ENCODE measurements around the gene TIMM9.
"Not testable (repeated sequence)": the region's sequence is repeated elsewhere in the genome, so short reads cannot be mapped to it uniquely, and the experiment has no call there.

The TIMM9 gene

GRCh38 chr14:58364316-58364715 lies 63.0 kb downstream of the TIMM9 start:
- Histone ChIP-seq H3K4me1 (ENCODE audit: control insufficient read depth in 5 of 5, insufficient read depth in 5 of 5, low read length in 5 of 5) (no peaks in the 10 kb centered on the region), H3K27me3 (ENCODE audit: control insufficient read depth in 5 of 5, insufficient read depth in 4 of 5, low read length in 5 of 5) (no peaks in the 10 kb centered on the region), H3K9me3 (ENCODE audit: control insufficient read depth in 5 of 5, low read length in 5 of 5) (no peaks in the 10 kb centered on the region), H3K4me3 (ENCODE audit: low read depth in 1 of 5, low read length in 5 of 5) (no peak overlapping the region), H3K36me3 (ENCODE audit: control insufficient read depth in 5 of 5, insufficient read depth in 5 of 5, low read length in 5 of 5) (peaks cover 60 to 72% (median 66%) of the 10 kb centered on the region in 5 donors), H3K9ac (ENCODE audit: low read length in 5 of 5) (no peak overlapping the region), H3K27ac (ENCODE audit: low read depth, low read length) (no peak overlapping the region)

DNA sequence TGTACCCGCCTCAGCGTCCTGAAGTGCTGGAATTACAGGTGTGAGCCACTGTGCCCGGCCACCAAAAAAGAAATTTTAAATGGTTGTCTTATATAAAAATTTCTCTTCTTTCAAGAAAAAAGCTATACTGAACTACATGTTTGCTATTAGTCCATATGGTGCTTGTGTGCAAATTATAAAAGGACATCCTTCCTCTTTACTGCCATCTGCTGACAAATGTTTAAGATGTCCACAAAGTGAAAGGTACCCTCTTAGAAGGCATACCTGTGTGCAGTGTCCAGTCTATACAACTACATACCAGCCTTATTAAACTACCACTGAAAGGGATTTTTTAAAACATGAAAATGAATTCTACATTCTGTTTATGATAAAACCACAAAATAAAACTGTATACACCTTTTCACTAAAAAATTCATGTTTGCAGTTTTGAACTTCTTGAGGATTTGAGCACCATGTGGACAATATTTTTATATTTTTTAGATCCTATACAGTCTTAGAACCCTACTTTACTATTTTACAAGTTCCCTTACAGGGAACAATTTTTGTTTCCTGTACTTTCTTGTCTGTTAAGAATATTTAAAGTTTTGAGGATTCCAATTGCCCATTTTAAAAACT lies 64.4 kb downstream of the TIMM9 start:
- Histone ChIP-seq H3K4me1 (ENCODE audit: control insufficient read depth in 5 of 5, insufficient read depth in 5 of 5, low read length in 5 of 5) (no peaks in the 10 kb centered on the region), H3K4me3 (ENCODE audit: low read depth in 1 of 5, low read length in 5 of 5) (no peak overlapping the region), H3K9me3 (ENCODE audit: control insufficient read depth in 5 of 5, low read length in 5 of 5) (no peaks in the 10 kb centered on the region), H3K27ac (ENCODE audit: low read depth, low read length) (no peak overlapping the region), H3K36me3 (ENCODE audit: control insufficient read depth in 5 of 5, insufficient read depth in 5 of 5, low read length in 5 of 5) (peaks cover 58 to 71% (median 62%) of the 10 kb centered on the region in 5 donors), H3K9ac (ENCODE audit: low read length in 5 of 5) (no peak overlapping the region), H3K27me3 (ENCODE audit: control insufficient read depth in 5 of 5, insufficient read depth in 4 of 5, low read length in 5 of 5) (no peaks in the 10 kb centered on the region)

DNA sequence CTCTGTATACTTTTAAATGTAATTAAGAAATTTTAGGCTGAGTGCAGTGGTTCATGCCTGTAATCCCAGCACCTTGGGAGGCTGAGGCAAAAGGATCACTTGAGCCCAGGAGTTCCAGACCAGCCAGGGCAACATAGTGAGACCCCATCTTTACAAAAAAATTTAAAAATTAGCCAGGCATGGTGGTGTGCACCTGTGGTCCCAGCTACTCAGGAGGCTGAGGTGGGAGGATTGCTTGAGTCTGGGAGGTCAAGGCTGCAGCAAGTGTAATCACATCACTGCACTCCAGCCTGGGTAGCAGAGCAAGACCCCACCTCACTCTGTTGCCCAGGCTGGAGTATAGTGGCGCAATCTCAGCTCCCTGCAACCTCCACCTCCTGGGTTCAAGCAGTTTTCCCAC lies 65.1 kb downstream of the TIMM9 start:
- peaks cover 52 to 64% (median 56%) of the 10 kb centered on the region in 5 donors for H3K36me3 ChIP-seq (ENCODE audit: control insufficient read depth in 5 of 5, insufficient read depth in 5 of 5, low read length in 5 of 5)
- H3K9ac ChIP-seq (ENCODE audit: low read length in 5 of 5); H3K4me3 ChIP-seq (ENCODE audit: low read depth in 1 of 5, low read length in 5 of 5); H3K9me3 ChIP-seq (ENCODE audit: control insufficient read depth in 5 of 5, low read length in 5 of 5); H3K4me1 ChIP-seq (ENCODE audit: control insufficient read depth in 5 of 5, insufficient read depth in 5 of 5, low read length in 5 of 5); H3K27ac ChIP-seq (ENCODE audit: low read depth, low read length); H3K27me3 ChIP-seq (ENCODE audit: control insufficient read depth in 5 of 5, insufficient read depth in 4 of 5, low read length in 5 of 5): not testable (repeated sequence)
